BJ (cell line): ENCODE data around the gene BANP. TPM values are rescaled to one million over a fixed set of nuclear protein-coding genes. Genes with fewer than 3 reads are reported as not detected.
"Not testable (repeated sequence)": the region's sequence is repeated elsewhere in the genome, so short reads cannot be mapped to it uniquely, and the experiment has no call there.

ENCODE experiments used
- CTCF ChIA-PET: fragments of 350-600 bp; formaldehyde crosslinking; extraction: SDS; loops from one replicate; lab custom pipeline; 2021; ENCODE audit warnings: antibody characterized with exemption, inconsistent platforms; lab: Yijun Ruan, JAX
- POLR2A ChIA-PET: fragments of 300-600 bp; sonication (Branson Sonifier 250); formaldehyde crosslinking; extraction: SDS; loops from one replicate; lab custom pipeline; 2021; ENCODE audit warnings: antibody characterized with exemption; lab: Charles Lee
- DNase-seq: peaks from one replicate; pipeline ENCODE4 v3.0.0-alpha.2; 2011; ENCODE audit warnings: low read depth
- H3K27me3 ChIP-seq: 2 replicates; pipeline ENCODE4 v1.6.0; 2011; ENCODE audit warnings: low read length; ENCODE audit not compliant: control insufficient read depth, insufficient read depth
- H3K36me3 ChIP-seq: 2 replicates; pipeline ENCODE4 v1.5.1; 2011; ENCODE audit warnings: low read length; ENCODE audit not compliant: control insufficient read depth, insufficient read depth
- H3K4me3 ChIP-seq: 2 replicates; pipeline ENCODE4 v1.5.1; 2011; ENCODE audit warnings: low read depth, mild to moderate bottlenecking, control low read depth, low read length
- CTCF ChIP-seq: IDR thresholded peaks from 2 replicates; pipeline ENCODE4 v1.5.1; 2011; ENCODE audit warnings: low read depth, mild to moderate bottlenecking, control low read depth, inconsistent platforms, low read length, moderate library complexity; ENCODE audit not compliant: insufficient read depth
- polyA plus RNA-seq: library from polyadenylated mRNA; depleted of rRNA; stranded (reverse); fragments of >200 nt; gene quantifications from 2 replicates; pipeline ENCODE4 v1.2.3, GENCODE V29; 2011

Gene BANP
- polyA plus RNA-seq, 1 experiment = 16.5 TPM

DNA sequence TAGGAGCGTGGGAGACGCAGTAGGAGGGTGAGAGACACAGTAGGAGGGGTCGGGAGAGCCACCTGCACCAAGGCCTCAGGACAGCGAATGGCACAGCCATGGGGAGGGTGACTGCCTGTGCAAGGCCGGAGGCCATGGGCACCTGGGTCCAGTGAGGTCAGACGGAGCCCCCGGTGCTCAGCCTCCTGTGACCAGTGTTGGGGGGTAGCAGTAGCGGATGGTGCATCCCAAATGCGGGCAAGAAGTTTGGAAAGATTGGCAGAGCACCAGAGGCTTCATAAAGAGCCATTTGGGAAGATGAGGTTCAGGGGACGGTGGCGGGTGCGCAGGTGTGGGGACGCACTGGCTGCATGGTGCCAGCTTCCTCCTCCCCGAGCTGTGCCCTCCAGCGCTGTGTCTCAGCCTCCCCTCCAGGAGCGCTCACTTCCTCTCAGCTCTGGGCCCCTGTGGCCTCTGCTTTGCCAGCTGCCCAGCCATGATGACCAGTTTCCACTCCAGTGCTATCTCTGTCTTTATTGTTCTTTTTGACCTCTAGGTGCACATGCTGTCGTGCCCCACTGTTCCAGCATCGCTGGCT is 90.8 kb downstream of the BANP start:
- H3K27me3 ChIP-seq, POLR2A ChIA-PET, H3K36me3 ChIP-seq, DNase-seq, H3K4me3 ChIP-seq, CTCF ChIA-PET: not testable (repeated sequence)

- POLR2A ChIA-PET, DNase-seq, CTCF ChIA-PET, H3K36me3 ChIP-seq, H3K4me3 ChIP-seq, H3K27me3 ChIP-seq: not testable (repeated sequence)
Measured at GRCh38 chr16:88043208-88043910, 92.1 kb downstream of the BANP start.

GRCh38 chr16:88044121-88044581 is 92.9 kb downstream of the BANP start:
- H3K36me3 ChIP-seq, POLR2A ChIA-PET, CTCF ChIA-PET, DNase-seq, H3K4me3 ChIP-seq, H3K27me3 ChIP-seq: not testable (repeated sequence)

GRCh38 chr16:88045361-88045760 is 94.1 kb downstream of the BANP start:
- DNase-seq, H3K27me3 ChIP-seq, POLR2A ChIA-PET, CTCF ChIA-PET, H3K4me3 ChIP-seq, H3K36me3 ChIP-seq: not testable (repeated sequence)

- CTCF ChIA-PET = no interaction called here
- POLR2A ChIA-PET = no interaction called here
- no peak for DNase-seq
Measured at GRCh38 chr16:88045820-88046303, 94.6 kb downstream of the BANP start.

DNA sequence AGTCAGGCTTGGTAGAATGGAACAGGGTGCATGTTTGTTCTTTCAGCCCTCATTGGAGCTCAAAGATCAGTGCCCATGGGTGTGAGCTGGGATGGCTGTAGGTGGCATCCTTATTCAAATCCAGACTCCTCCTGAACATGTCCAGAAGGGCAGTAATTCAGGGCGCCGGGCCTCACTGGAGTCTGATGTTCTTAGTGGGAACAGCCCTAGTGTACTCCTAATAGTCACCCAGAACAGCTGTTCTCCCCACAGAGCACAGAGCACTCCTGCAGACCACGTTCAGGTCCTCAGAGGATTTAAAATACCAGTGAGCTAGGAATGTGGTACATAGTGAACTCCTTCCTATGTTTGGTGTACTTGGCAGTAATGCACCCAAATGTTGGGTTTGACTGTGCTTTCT is 96.2 kb downstream of the BANP start:
- no peak for DNase-seq
- Histone ChIP-seq H3K36me3 (peaks cover 5% of the 10 kb centered on the region), H3K27me3 (no peaks in the 10 kb centered on the region), H3K4me3 (no peak overlapping the region)
- POLR2A ChIA-PET = no interaction called here
- TF ChIP-seq CTCF = no peak
- CTCF ChIA-PET = no interaction called here

More at GRCh38 chr16:88045820-88046303, 94.6 kb downstream of the BANP start:
- peaks cover 2% of the 10 kb centered on the region; the same call in 1 of the 2 replicates for H3K36me3 ChIP-seq
- H3K4me3 ChIP-seq = no peak overlapping the region
- H3K27me3 ChIP-seq = no peaks in the 10 kb centered on the region
- TF ChIP-seq CTCF = no peak

DNA sequence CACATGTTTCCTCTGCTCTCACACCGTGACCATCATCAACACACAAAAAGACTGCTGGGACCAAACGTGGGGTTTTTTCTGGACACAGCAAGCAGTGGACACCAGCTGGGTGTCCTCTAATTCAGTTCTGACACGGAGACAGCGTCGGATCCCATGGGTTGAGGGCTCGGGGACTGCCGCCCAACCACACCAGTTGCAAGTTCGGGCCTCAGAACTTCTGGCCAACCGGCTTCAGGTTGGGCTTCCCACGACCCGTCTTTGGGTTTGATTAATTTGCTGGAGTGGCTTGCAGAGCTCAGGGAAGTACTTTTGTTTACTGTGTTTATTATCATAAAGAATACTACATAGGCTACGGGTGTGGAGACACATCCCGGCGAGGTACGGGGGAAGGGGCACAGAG is 97.8 kb downstream of the BANP start:
- no peak for TF ChIP-seq CTCF
- H3K4me3 ChIP-seq = no peak overlapping the region
- no peak for DNase-seq
- ChIA-PET CTCF (interaction anchor here (0.6 to 1.0 kb wide), 5 partner anchors 11 to 502 kb away, joined by 3 to 5 read pairs (median 3); no protein-coding TSS in a partner anchor), POLR2A (no interaction called here)
- peaks cover 5% of the 10 kb centered on the region for H3K36me3 ChIP-seq
- no peaks in the 10 kb centered on the region for H3K27me3 ChIP-seq
